HUDEP-2 (cell line): ENCODE measurements around the gene AGPS.
"Not testable (repeated sequence)": the region's sequence is repeated elsewhere in the genome, so short reads cannot be mapped to it uniquely, and the experiment has no call there.

Experiments
- DNase-seq, 76 experiments: peaks; one replicate each; lab custom pipeline; 2025; ENCODE audit not compliant: unreplicated experiment in 76 of 76; lab: John Stamatoyannopoulos, UW

The AGPS gene

DNA sequence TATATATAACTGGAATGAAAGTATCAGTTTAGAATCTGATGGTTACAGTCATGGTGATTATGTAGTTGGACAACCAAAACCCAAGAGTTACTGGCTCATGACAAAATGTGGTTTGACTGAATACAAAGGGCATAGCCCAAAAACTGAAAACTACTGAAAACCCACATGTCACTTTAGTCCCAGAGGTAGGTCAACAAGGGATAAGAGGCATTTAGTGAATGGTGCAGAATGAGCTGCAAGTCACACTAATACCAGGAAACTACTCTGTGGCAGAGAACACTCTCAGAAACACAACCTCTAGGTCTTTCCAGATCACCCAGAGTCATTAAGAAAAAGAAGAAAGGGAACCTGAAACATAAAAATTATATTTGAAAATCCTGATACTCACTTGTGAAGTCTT, 154.5 kb downstream of the AGPS start:
- DNase-seq = no peak

DNA sequence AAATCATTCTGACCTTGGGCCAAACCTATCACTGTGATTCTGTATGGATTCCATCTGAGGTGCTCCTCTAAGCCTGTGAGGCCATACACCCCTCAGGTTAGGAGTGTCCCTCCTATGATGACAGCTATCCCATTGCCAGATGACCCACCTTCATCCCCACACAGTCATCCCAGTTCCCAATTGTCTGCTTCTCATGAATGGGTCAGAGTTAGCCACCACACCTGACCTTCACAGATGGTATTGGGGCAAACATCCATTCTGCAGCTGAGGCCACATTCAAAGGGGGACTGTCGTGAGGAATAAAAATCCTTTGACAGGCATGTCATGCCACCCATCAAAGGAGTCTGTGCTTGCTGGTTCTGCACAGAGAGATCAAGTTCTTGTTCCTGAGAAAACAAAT, 155.2 kb downstream of the AGPS start:
- DNase-seq = no peak

DNA sequence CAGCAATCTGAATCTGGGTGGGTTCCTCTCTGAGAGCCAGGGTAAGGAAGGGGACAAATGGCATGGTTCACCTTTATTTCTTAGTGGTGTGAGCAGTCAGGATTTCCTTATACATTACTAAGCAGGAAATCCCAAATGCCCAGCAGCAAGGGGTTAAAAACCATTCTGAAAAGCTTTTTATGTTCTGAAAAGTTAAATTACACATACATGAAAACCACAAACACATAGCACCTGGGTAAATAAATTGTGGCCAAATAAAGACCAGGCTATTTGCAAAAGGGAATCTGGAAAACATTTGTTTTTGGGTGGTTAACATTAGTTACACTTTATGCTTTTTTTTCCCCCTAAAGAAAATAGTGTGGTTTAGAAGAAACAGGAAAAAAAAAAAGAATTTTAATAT, 156.1 kb downstream of the AGPS start:
- no peak for DNase-seq

DNA sequence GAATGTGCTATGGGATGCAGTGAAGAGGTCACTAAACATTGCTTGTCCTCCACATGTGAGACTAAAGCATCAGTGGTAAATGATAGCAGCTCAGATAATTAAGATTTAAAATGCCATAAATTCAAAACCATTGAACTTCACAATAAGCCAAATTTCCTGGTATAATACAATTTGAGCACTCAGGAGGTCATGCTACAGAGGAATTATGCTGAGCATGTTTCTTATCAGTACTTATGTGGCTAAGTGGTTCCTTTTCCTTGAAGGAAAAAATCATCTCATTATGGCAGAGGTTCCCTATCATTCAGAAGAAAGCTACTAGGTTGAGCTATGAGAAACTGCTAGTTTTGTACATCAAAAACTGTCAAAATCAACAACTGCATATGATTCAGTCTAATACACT, 156.6 kb downstream of the AGPS start:
- no peak for DNase-seq

DNA sequence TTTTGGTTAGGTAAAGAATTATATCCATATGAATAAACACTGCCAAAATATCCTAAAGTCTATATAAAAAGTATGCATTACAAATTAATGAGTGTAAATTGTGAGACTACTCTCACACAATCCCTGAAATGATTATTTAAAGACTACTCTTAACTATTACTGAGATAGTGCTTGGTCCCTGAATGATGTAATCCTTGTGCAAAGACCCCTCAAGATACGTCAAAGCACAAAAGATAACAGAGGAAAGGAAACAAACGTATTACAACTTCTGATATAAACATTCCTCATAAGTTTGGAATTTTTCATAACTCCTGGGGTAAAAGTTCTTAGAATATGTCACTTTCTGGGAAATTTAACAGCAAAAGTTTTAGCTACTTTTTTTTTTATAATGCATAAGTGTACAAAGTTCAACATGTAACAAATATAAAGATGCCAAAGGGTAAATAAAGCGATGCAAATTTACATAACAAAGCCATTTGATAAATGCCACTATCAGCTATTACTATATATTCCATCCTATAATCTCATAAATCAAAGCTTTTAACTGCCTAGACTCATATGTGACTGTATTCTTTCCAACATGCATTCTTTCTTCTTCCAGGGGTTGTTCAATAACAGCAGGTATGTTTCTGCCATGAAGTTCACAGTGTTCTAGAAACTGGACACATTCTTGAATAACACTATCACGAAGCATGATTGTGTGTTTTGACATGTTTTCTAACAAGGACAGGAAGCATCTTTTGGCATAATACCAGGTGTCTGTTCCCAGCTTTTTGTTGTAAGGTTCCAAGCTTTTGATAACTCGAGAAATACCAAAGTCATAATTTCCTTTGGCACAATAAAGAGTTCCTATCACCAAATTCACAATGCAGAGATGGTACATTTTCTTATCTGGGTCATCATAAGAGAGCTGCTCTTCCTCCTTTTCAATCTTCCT, 158.0 kb downstream of the AGPS start:
- DNase-seq = no peak

DNA sequence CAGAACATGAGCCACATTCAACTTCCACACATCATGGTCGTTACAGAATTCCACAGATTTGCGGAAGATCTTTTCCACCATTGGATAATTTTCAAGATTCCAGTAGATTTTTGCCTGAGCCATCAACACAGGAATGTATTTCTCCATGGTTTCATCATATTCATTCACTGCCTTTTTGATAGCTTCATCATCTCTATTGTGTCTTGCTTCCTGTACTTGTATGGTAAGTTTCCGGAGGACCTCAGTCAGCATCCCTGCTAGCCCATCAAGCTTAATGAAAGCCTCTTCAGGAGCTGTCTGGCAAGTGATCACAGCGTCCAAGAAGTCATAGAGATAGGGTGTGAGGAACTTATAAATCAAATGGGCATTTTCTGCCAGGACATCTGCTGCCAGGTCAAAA, 158.8 kb downstream of the AGPS start:
- DNase-seq = not testable (repeated sequence)

DNA sequence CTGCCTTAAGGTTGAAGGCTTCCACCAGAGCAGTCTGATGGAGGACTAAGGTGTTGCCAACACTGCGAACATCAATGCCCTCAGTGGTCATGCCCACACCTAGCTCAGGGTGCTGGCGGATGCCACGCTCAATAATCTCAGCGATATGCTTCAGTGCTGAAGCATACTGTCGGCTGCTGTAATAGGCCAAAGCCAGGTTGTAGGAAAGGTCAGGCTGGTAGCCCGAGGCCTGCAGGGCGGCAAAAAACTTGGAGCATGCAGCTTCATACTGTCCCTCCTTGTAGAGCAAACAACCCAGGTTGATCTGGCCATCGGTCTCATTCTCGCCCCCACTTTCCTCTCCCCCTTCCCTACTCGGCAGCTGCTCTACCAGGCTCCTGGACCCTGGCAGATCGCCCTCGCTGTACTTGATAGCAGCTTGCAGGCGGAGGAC, 159.4 kb downstream of the AGPS start:
- DNase-seq = peak in 15 of 76 experiments; percentile 3 to 41 (median 14)

DNA sequence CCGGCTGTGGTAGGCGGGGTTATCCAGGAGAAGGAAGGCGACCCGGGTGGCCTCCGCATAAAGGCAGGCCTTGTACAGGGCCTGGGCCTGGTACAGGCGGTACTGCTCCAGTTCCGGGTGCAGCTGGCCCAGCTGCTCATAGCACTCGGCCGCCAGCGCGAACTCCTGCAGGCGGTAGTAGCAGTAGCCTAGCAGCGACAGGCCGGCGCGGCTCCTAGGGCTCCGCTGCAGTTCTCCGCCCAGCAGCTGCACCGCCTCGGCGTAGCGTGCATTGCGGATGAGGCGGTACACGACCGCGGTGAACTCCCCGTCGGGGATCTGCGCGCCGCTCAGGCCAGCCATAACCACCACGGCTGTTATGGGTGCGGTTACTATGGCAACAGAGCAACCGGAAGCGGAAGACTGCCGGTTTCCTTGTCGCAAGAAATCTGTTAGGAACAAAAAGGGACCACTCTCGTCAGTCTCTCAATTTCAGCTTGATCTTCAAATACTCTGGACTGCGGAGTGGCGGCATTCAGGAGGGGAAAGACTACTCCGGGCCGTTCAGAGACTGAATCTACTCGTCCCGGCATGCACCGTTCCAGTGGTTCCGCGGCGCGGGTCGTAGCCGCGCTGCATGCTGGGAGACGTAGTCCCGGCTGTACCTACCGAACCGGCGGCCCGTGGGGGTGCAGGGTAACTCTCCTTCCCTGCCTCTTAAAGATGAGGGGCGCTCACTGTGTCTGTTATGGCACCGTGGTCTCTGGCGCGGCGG, 160.0 kb downstream of the AGPS start:
- DNase-seq = peak in 75 of 76 experiments; percentile 20 to 93 (median 79)

DNA sequence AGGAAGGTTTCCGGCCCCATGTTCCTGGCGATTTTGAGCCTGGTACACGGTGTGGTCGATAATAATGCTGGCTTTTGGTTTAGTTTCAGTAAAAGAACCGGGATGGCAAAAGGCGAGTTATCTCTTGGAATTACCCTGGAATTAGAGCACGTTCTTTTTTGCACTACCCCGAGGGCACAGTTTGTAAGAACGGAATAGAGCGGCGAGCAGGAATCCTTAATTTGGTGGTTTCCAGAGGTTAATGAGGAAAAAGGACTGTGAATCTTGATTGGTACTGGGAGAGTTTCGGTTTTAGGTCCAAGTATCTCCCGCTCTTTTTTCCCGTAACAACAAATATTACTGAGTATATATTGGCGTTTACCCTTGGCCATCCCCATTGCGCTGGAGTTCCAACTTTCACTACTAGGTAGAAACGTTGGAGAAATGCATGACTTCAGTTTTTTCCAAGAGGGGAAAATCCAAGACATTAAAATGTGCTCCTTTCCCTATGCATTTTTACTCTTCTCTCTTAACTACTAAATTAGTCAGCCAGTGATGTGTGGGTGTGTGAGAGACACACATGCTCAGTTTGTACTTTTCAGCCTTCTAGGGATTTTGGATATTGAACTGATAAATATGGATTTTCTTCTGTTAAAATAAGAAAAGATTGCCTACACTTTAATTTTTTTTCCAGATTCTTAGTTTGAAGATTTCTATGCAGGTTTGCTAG, 160.8 kb downstream of the AGPS start:
- peak in 11 of 76 experiments; percentile 5 to 38 (median 28) for DNase-seq

DNA sequence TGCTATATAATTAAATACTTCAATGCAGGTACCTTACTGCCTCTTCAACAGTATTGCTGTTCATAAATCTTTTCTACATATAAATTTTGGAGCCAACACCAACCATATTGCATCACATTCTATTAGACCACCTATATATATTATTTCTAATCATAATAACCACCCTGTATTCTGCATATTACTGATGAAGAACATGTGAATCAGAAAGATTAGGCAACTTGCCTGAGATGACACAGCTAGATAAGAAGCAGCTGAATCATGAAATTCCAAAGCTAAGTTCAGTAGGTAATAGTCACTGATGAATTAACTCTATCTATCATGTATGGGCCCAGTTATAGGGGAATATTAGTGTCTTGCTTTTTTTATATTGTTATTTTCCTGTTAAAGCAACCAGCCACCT, 161.8 kb downstream of the AGPS start:
- peak in 12 of 76 experiments; percentile 3 to 44 (median 12) for DNase-seq

DNA sequence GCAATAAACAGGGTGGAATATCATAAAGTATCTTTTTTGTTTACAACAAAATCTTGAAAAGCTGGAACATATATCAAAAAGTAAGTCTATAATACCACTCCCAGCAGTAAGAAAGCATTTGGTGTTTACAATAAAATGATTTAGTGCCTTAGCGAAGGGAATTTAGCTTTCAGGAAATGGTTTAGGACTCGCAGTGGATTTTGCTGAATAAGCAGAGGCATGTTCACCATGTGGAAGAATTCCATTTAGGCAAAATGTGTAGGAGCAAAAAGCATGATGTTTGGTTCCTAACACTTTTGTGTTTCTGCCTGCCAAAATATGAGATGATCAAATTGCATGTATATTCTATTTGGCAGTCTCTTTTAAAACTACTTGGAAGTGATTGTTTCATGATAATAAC, 163.6 kb downstream of the AGPS start:
- DNase-seq = no peak

DNA sequence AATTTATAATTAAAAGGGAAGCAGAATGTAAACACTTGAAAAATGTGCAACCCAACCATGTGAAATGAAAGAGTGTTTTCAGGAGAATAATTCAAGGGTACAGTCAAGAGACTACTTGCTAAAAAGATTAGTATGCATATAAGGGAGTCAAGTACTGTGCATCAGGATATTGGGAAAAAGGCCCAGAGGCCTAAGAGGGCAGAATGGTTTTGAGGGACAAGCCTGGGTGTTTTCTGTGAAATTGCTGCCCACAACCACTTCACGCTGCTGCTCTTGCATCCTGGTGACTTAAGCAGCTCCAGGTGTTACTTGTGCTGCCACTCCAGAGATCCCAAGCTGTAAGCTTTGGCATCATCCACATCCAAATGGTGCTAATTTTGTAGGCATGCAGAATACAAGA, 165.2 kb downstream of the AGPS start:
- DNase-seq = no peak

DNA sequence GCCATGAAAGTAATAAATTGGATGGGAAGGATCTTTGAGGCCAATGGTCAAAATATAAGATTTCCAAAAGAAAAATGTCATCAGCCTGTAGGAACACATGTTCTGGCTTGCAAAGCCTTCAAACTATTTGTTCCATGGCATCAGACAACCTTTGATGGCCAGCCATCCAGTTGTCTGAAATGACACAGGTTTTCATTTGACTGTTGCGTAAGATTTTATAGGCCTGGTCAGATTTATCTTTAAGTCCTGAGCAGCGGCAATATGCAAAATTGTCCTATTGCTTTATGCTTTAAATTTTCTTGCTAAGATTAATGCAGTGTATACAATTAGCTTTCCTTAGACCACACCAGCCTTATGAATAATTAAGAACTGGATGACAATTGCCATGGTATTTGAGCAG, 167.1 kb downstream of the AGPS start:
- no peak for DNase-seq

DNA sequence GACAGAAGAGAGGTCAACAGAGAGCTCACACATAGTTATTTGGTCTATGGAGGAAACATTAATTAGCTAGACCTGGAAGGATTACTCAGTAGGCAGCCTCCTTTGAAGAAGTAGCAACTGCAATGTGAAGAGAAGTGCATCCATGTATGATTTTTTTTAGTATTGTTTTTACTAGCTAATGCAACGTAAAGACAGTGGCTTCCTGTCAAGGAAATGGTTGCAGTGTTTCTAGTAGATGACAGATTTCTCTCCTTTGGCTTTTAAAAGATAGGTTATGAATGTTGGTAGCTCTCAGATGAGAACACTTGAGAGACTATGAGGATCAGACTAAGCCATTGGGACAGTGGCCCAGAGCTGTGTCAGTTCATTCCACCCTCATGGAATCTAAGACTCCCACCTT, 175.8 kb downstream of the AGPS start:
- DNase-seq = no peak

DNA sequence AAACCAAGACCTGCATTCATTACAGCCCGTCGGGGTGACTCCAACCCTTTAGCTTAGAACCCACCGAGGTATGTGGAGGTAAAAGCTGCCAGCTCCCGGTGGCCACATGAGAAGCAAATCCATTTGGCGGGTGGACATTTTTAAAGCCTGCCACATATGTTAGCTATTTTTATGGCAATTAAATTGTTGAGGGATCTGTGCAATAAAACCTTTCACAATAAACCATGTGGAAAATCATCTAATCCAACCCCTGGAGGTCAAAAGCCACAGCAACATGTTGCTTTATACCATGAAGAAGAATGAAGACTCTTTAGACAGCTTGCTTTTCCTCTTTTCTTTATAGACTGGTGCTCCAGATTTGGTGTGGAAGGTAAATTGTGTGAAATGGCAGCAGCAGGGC, 176.3 kb downstream of the AGPS start:
- no peak for DNase-seq

DNA sequence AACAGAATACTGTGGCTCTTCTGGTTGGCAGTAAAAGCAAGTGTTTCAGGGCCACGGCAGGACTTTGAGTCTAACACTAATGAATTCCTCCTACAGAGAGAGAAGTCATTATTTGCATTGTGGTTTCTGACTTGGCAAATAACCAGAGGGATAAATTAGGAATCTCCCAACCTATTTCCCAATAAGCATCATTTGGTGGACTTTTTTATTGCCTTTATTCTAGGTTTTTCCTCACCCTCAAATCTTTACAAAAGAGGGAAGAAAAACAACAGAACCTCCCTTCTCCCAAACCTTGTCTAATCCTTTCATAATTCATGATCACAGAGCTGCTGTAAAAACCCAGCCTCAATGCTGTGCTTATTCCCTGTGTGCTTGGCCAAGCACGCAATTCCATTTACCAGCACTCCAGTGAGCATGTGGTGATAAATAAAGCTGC, 179.7 kb downstream of the AGPS start:
- no peak for DNase-seq

DNA sequence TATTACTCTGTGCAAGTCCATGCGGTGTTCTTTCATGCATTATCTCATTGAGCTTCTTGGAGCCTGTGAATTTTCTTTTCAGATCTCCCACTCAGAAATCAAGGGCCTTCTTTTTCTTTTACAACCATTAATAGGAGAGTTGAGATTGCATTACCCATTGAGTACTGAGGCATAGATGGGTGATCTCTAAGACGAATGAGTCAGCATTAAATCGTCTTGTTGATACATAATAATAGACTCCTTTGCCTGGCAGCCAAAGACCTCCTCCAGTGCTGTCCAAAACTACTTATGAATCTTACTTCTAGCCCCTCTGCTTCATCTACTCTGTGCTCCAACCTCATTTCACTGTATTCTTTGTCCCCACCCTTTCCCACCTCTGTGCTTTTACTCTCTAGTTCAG, 180.5 kb downstream of the AGPS start:
- no peak for DNase-seq

DNA sequence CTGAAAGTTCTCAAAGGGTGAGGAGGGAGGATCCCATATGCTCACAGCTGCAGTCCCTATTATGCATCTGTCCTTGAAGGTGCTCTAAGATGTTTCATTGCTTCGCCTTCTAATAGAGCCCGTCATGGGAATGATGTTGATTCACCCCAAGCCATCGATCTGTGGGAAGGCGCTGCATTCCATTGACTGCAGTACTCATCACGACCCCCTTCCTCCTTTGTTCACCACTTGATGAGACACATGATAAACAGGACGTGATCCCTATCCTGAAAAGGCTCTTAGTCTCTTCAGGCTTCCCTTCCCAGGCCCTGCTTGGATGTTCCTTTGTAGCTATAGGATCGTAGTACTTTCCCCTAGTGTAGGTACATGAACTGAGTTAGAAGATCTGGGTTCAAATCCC, 181.8 kb downstream of the AGPS start:
- no peak for DNase-seq

DNA sequence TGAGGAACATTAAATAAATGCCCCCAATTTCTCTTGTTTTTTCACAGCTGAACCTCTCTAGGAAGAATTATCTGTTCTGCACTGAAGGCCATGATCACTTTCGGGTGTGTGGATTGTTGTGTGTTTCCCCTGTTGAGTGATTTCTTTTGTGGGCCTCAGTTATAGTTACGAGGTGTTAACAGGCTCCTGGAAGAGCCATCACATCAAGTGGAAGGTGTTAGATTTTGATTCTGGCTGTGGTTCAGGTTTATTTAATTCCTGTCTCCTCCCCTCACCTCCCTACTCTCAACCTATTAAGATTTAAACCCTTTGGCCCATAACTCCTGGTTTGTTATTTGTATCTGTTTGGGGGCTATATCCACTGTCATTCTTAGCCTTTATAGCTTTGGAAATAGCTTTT, 182.8 kb downstream of the AGPS start:
- no peak for DNase-seq

DNA sequence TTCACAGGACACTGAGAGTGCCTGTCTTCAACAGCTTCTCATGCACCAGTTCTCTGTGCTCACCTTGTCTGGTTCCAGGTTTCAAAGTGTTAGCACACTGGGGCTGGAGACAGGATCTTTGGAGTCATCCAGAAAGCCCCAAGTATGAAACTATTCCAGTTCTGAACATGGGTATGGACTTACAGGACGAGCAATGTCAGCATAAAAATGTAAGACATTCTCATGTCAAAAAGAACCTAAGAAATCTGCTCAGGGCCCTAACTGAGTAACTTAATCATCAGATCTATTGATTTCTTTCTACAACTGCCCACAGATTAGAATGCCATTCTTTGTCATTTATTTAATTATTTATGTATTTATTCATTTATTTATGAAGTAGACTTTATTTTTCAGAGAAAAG, 184.5 kb downstream of the AGPS start:
- no peak for DNase-seq

DNA sequence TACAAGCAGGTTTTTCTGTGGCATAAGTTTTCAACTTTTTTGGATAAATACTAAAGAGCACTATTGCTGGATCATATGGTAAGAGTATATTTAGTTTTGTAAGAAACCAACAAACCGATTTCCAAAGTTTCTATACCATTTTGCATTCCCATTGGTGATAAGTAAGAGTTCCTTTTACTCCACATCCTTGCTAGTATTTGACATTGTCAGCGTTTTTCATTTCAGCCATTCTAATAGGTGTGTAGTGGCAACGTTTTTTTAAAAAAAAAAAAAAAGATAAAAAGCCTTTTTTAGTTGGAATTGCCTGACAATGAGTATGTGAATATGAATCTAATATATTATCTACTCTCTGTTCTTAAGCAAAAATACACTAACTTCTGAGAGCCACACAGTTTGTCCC, 185.9 kb downstream of the AGPS start:
- DNase-seq = no peak
